ENCODE measurements around the gene BNC1. TPM values are rescaled to one million over a fixed set of nuclear protein-coding genes. Genes with fewer than 3 reads are reported as not detected.

BNC1 gene
- polyA plus RNA-seq, 1 of the 3 experiments (the other 2 are of a cell fraction): not detected

- H3K9me2 ChIP-seq: no peaks in the 10 kb centered on the region
- peaks cover 37% of the 10 kb centered on the region for H3K27me3 ChIP-seq (ENCODE audit: insufficient read depth)
- TF ChIP-seq GABPA (IDR thresholded peaks at IDR 0.05; ENCODE audit: low read depth): no peak
- no peak for TF ChIP-seq IRF3 (IDR thresholded peaks at IDR 0.05; ENCODE audit: low read depth, low read length)
- TF ChIP-seq SIN3A (IDR thresholded peaks at IDR 0.05; ENCODE audit: borderline replicate concordance, low read depth, low read length): no peak
- TF ChIP-seq NFIC (IDR thresholded peaks at IDR 0.05; ENCODE audit: borderline replicate concordance): no peak
- TF ChIP-seq FOSL2 (IDR thresholded peaks at IDR 0.05; ENCODE audit: borderline replicate concordance, low read depth): no peak
- no peak for TF ChIP-seq FOXM1 (IDR thresholded peaks at IDR 0.05; ENCODE audit: low read depth)
- TF ChIP-seq YY1 (IDR thresholded peaks at IDR 0.05; ENCODE audit: low read depth): no peak
- TF ChIP-seq CTCF (IDR thresholded peaks at IDR 0.05): no peak
- no peak for TF ChIP-seq ELF1 (IDR thresholded peaks at IDR 0.05)
- no peak for TF ChIP-seq EZH2phosphoT487 (IDR thresholded peaks at IDR 0.05; ENCODE audit: borderline replicate concordance, low read depth)
- no peak for TF ChIP-seq POLR2AphosphoS5 (IDR thresholded peaks at IDR 0.05; ENCODE audit: low read depth, low read length)
- no peak for TF ChIP-seq MAX (IDR thresholded peaks at IDR 0.05; ENCODE audit: low read depth)
- no peak for TF ChIP-seq REST (IDR thresholded peaks at IDR 0.05; ENCODE audit: low read depth, low read length)
- no peak for TF ChIP-seq PBX3 (IDR thresholded peaks at IDR 0.05)
- H2AFZ ChIP-seq (ENCODE audit: low read depth): no peak overlapping the region
- H3K36me3 ChIP-seq (replicated peaks in 1 of 2; ENCODE audit: control insufficient read depth in 1 of 2, insufficient read depth in 2 of 2, low read length in 1 of 2): no peaks in the 10 kb centered on the region
- no peaks in the 10 kb centered on the region; a peak in 1 of 4 replicates for H3K4me1 ChIP-seq (ENCODE audit: control insufficient read depth in 1 of 2, insufficient read depth in 2 of 2, low read depth in 1 of 2, low read length in 1 of 2)
- CTCF ChIA-PET: no interaction called here
- no peak overlapping the region for H3K9ac ChIP-seq
- no peak overlapping the region for H3K4me2 ChIP-seq
- no peak overlapping the region for H3K27ac ChIP-seq (ENCODE audit: low read depth in 2 of 2, low read length in 1 of 2)
- H3K4me3 ChIP-seq (ENCODE audit: low read depth in 2 of 2, low read length in 1 of 2): no peak overlapping the region
- no peak for DNase-seq
- H3F3A ChIP-seq (replicated peaks; ENCODE audit: insufficient read depth): peaks cover 3% of the 10 kb centered on the region
- POLR2A ChIA-PET: no interaction called here
- no peaks in the 10 kb centered on the region for H3K79me2 ChIP-seq (ENCODE audit: insufficient read depth)
- H4K20me1 ChIP-seq (ENCODE audit: insufficient read depth): no peaks in the 10 kb centered on the region
- no peaks in the 10 kb centered on the region for H3K9me3 ChIP-seq
These were observed 6.3 kb downstream of the BNC1 start for GRCh38 chr15:83278191-83278590.

Measured in SK-N-SH (cell line).